NCI-H1436 treated with DMSO at 0.1 percent for 48 hours (cell line): ENCODE results near the gene MMP15.
"Not testable (repeated sequence)": the region's sequence is repeated elsewhere in the genome, so short reads cannot be mapped to it uniquely, and the experiment has no call there.

ENCODE experiments used
- DNase-seq: peaks from one replicate; lab custom pipeline; 2025; lab: John Stamatoyannopoulos, UW

Gene MMP15

GRCh38 chr16:57996406-57997175 is 29.0 kb upstream of the MMP15 start:
- no peak for DNase-seq

- no peak for DNase-seq
Observed at GRCh38 chr16:57997176-57997527, 28.4 kb upstream of the MMP15 start.

DNA sequence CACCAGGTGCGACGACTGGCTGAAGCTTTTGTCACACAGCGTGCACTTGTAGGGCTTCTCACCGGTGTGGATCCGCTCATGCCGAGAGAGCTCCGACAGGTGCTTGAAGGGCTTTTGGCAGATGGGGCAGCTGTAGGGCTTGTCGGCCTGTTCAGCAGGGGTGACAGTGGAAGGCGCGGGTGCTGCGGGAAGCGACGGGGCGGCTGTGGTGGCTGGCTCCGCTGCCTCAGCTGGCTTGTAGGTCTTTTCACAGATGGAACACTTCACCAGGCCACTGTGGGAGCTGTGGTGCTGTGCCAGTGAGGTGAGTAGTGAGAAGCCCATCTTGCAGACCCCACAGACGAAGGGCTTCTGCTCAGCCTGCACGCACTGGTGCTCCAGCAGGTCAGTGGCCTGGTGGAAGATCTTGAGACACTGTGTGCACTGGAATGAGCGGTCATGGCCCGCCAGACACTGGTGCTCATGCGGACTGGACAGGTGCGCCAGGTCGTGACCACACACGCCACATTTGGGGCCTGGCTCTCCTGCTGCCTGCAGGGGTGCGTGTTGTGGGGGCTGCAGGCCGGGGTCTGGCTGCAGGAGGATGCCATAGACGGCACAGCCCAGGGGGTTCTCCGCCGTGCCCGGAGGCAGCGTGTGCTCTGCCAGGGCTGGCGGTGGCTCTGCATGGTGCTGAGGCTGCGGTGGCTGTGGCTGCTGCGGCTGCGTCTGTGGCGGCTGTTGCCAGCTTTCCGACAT is 27.9 kb upstream of the MMP15 start:
- DNase-seq = no peak

GRCh38 chr16:57998486-57998885 is 27.1 kb upstream of the MMP15 start:
- DNase-seq = no peak

DNA sequence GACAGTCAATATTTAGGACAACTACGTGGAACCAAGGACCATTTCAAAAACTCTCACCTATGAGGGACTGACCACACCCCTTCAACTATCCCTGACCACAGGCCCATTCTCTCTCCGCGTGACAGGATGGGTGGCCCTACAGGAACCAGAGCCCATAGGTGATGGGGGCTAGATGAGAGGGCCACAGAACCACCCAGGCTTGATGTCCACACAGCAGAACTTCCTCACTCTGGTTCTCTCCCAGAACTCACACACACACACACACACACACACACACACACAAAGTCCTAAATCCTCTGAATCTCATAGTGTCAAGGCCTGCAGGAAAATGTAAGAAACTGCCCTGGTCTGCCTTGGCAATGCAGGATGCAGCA is 26.6 kb upstream of the MMP15 start:
- DNase-seq = no peak

GRCh38 chr16:57999366-57999970 is 26.1 kb upstream of the MMP15 start:
- no peak for DNase-seq

GRCh38 chr16:57999971-58000705 is 25.4 kb upstream of the MMP15 start, which contains the start of gene ZNF319:
Gene ZNF319, minus strand, starts transcription at chr16:58000672. Its CDS starts 2,407 bp downstream, at chr16:57998265.
- DNase-seq = no peak

DNA sequence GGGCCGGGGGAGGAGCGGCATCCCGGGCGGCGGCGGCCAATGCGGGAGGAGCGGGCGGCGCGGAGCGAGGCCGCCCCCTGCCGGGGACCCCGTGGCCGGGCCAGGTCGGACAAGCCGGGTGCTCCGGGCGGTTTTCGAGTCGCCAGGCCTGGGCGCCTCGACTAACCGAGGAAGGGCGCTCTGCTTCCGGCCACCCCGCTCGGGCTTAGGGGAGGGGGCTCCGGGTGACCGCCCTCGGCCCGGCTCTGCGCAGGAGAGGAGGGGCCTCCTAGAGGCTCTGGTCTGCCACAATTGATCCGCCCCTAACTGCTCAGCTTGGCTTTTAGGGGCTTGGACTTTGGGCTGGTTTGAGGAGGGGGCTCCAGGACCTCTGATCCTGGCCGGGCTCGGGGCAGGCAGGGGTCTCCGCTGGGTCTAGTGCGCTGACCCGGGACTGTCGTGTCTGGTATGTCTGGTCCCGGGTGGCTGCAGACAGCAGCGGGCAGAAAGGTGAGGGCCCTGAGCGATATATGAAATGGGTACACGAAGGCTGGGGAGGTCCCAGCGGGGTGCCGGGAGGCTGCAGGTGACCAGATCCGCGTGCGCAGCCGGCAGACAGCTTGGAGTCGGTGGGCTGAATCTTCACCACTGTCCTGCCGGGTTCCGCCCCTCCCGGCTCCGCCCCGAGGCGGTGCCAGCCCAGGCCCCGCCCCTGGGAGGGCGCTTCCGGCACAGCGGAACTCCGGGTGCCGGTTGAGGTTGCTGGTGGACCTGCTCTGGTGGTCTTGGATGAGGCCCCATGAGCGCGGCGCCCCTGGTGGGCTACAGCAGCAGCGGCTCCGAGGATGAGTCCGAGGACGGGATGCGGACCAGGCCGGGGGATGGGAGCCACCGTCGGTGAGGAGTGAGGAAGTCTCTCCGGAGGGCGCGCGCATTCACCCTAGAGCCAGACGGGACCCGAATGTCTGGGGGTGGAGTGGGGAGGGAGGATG is 24.6 kb upstream of the MMP15 start, which contains the start of gene USB1:
USB1 (plus strand) TSS at position 702 of the 971 bp plus-strand sequence; CDS start at position 779, 77 bp downstream.
- DNase-seq = peak; percentile 24

DNA sequence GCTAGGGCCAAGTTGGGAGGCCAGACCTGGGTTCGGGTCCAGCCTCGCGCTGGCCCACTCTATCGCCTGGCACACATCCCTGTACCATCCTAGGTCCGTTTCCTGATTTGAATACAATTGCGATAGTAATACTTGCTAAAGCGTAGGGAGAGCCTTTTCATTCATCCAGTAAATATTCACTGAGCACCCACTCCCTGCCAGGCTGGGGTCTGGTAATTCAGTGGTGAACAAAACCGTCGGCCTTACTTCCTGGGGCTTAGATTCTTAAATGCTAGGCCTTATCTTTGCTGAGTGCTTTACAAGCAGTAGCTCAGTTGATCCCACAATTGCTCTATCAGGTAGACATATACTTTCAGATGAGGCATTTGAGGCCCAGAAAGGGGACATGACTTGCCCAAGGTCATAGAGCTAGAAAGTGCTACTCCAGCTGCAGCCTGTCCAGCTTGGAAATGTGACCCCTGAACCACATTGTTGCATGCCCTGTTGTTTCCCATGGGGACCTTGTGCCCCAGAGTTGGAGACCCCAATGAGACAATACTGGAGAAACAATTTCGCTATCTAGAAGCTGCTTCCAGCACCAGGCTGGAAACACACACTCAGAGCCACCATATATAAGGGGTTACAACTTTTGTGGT is 23.7 kb upstream of the MMP15 start:
- no peak for DNase-seq

GRCh38 chr16:58002416-58002800 is 23.1 kb upstream of the MMP15 start:
- DNase-seq = no peak

DNA sequence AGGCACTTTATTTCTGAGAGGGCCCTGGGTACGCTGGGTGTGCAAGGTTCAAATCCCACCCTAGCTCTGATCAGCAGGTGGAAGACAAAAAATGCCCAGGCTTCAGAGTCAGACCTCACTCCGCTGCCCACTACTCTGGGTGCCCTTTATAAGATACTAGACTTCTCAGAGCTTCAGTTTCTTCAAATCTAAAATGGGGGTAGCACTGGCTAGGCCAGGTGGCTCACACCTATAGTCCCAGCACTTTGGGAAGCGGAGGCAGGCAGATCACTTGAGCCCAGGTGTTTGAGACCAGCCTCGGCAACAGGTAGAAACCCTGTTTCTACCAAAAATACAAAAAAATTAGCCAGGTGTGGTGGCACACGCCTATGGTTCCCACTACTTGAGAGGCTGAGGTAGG is 22.6 kb upstream of the MMP15 start:
- no peak for DNase-seq

GRCh38 chr16:58004736-58005135 is 20.8 kb upstream of the MMP15 start:
- not testable (repeated sequence) for DNase-seq

- no peak for DNase-seq
Observed at GRCh38 chr16:58009856-58010416, 15.6 kb upstream of the MMP15 start.

- DNase-seq = no peak
Observed at GRCh38 chr16:58010886-58011285, 14.7 kb upstream of the MMP15 start.

DNA sequence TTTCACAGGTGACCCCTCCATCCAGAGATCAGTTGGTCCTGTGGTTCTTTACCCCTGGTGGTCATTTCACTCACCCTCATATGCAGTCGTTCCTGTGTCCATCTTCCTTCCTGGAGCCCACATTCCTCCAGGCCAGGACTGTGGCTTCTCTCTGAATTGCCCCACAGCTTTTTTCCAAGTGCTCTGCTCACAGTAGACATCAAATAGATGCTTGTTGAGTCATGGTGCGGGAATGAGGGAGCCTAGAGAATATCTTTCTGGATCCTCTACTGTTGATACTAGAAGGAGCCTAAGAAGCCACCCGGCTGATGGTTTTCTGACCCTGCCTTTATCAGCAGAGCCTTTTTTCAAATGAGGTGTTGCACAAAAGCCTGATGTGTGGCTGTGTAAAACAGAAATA is 13.9 kb upstream of the MMP15 start:
- DNase-seq = no peak

DNA sequence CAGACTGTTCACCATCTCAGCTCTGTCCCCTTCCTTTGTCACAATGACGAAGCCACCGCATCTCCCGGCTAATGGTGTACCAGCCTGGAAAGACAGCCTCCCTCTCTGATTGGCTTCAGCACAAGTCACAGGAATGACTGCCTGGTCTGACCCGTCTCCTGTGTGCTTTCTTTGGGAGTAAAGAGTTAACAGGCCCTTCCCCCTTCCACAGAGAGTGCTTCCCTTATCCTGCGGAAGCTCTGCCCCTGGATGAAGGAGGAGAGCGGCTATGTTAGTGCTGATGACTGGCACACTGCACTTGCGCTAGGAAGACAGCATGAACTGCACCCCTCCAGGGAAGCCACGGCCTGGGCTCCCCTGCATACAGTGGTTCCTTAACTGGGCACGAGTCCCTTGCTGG is 13.1 kb upstream of the MMP15 start:
- DNase-seq = no peak

DNA sequence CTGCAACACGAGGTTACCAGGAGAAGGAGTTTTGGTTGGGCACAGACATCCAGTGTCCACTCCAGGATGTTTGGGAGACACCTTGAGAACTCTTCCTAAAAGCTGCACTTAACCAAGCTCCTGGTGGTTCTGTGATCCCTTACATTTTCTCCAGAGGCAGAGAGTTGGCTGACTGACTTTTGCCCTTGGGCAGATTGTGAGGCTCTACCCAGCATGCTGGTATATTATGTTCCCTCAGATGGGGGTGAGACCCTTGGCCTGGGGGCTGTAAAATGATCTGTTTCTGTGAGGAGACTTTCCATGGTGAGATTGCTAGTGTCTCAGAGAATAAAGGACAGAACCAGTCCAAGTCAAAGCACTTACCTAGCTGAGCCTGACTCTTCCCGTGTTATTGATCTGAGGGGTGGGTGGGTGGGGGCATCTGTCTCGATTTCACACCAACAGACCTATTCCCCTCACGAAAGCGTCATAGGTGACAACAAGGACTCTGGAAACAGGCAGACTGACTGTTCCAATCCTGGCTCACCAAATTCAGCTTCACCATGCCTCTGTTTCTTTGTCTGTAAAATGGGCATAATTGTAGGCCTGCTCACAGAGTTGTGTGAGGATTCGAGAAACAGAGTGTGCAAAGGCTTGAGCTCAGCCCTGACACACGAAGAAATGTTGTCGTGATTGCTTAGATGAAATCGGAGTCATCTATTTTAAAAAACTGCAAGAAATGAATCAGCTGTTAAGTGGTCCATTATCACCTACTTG is 12.2 kb upstream of the MMP15 start:
- DNase-seq = no peak

DNA sequence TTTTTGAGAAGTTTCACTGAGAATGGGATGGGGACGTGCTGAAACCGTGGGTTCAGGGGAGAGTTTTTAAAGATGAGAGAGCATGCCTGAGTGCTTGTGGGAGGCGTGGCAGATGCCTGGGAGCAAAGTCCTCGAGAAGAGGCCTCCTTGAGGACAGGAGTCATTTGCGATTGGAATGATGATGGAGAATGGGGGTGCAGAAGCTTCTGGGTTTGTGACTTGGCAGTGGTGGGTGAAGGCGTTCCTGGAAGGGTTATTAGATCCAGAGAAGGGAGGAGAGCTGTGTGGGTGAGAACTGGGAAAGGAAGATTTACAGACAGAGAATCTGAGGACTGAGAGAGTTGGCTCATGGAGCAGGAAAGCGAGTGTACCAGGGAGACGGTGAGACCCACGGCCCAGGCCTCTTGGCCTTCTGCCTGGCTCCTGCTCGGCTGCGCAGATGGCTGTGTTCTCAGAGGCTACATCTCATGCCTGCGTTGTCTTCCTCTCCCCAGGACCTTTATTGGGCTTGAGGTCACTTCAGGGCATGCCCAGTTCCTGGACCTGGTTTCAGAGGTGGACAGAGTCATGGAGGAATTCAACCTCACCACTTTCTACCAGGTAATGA is 8.6 kb upstream of the MMP15 start:
- no peak for DNase-seq

GRCh38 chr16:58018803-58019202 is 6.8 kb upstream of the MMP15 start:
- DNase-seq = no peak
